ACC112 (cell line): Measurements from ENCODE around the gene FOXN3.

Experiments
- H2AFZ ChIP-seq: fragments of 200-600 bp; sonication (generic); one replicate; pipeline ENCODE4 v1.6.0; 2017; ENCODE audit warnings: antibody characterized with exemption, low read length; ENCODE audit not compliant: unreplicated experiment
- H3K27ac ChIP-seq: fragments of 200-600 bp; sonication (generic); 2 replicates; pipeline ENCODE4 v1.5.1; 2014; ENCODE audit warnings: low read depth, mild to moderate bottlenecking, antibody characterized with exemption, low read length, moderate library complexity
- H3K27me3 ChIP-seq: fragments of 200-600 bp; sonication (generic); 2 replicates; pipeline ENCODE4 v1.6.1; 2014; ENCODE audit warnings: mild to moderate bottlenecking, antibody characterized with exemption, low read length, moderate library complexity, mixed read lengths; ENCODE audit not compliant: insufficient read depth
- H3K36me3 ChIP-seq: fragments of 200-600 bp; sonication (generic); 2 replicates; pipeline ENCODE4 v1.6.1; 2016; ENCODE audit warnings: mild to moderate bottlenecking, antibody characterized with exemption, low read length, moderate library complexity, mixed read lengths; ENCODE audit not compliant: insufficient read depth
- H3K4me1 ChIP-seq: fragments of 200-600 bp; sonication (generic); one replicate; pipeline ENCODE4 v1.6.1; 2016; ENCODE audit warnings: low read length, mixed read lengths; ENCODE audit not compliant: insufficient read depth, unreplicated experiment, control insufficient read depth
- H3K4me3 ChIP-seq: fragments of 200-600 bp; sonication (generic); 2 replicates; pipeline ENCODE4 v1.5.1; 2014; ENCODE audit warnings: mild to moderate bottlenecking, low read depth, low read length
- H3K79me2 ChIP-seq: fragments of 200-600 bp; sonication (generic); one replicate; pipeline ENCODE4 v1.6.0; 2016; ENCODE audit warnings: low read length; ENCODE audit not compliant: control insufficient read depth, unreplicated experiment, insufficient read depth

FOXN3 gene

DNA sequence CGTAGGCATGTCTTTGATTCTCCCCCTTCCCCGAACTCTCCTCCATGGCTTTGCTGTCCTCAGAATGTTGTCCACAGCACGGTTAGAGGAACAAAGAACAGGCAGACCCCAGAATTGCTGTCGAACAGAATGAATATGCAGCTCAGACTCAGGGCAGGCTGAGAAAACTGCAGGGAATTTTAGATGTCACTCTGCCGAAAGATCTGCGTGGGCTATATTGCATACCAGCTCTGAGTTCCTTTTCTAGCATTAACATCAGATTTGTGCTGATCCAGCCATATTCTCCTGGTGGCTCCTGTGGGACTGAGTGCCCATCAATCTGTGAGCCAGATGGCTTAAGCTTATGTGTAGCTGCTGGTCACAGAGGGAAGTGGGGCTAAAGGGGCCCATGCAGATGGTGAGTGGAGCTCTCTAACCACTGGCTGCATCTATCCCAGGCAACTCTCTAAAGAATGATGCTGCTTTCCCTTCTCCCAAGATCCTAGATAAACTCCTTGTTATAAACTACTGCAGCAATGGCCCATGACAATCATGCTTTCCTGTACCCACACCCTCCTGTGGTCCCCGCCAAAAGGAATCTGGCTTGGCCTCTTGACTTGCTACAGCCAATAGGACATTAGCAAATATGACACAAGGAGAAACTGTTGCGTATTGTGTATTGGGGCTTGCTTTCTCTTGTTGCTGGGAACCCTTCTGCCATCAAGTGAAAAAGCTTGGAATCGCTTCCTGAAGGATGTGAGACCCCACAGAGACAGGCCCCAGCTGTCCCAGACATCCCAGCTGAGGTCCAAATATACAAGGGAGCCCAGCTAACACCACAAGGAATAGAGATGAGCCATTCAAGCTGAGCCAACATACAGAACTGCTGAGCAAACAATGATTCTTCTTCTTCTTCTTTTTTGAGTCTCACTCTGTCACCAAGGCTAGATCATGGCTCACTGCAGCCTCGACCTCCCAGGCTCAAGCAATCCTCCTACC, 101.3 kb downstream of the FOXN3 start:
- Histone ChIP-seq H3K4me3 (no peak overlapping the region), H3K36me3 (0 out of 2 replicates have a peak, but pooled peaks cover 6% of the 10 kb centered on the region), H3K79me2 (peaks cover 8% of the 10 kb centered on the region), H3K27ac (no peak overlapping the region), H3K4me1 (peaks cover 11% of the 10 kb centered on the region), H3K27me3 (no peaks in the 10 kb centered on the region), H2AFZ (no peak overlapping the region)

DNA sequence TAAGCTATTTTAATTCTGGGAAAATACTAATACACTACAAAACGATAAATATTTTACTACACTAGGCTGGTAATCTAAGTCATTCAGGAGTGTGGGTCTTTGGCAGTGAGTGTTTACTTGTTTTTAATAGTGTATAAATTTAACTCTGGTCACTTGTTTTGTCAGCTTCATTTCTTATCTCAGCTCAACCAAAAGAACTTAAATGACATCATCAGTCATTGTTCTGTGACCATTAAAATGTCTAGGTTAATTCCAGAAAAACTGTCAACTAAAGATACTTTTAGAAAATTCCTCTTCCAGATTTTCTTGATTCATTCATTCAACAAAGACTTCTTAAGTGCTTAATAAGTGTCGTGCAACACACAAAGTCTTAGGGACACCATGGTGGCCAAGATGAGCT, 102.8 kb downstream of the FOXN3 start:
- no peaks in the 10 kb centered on the region for H3K27me3 ChIP-seq
- H2AFZ ChIP-seq, result no peak overlapping the region
- 0 out of 2 replicates have a peak, but pooled peaks cover 6% of the 10 kb centered on the region for H3K36me3 ChIP-seq
- H3K27ac ChIP-seq, result no peak overlapping the region
- H3K79me2 ChIP-seq, result peaks cover 8% of the 10 kb centered on the region
- H3K4me1 ChIP-seq, result peaks cover under 1% of the 10 kb centered on the region
- no peak overlapping the region for H3K4me3 ChIP-seq

DNA sequence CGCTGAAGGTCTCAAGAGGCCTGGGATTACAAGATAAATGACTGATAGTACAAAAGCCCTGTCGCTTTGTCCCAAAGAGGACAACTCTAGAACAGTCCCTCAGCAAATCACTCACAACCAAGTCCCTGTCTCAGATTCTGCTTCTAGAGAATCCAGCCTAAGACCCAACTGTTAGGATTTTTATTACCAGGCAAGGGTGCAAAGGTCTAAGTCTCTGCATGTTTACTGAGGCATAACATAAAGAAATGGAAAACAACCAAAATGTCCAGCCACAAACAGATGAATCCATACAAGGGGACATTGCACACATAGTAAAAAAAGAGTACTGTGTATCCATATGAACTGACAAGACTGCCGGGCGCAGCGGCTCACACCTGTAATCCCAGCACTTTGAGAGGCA, 104.1 kb downstream of the FOXN3 start:
- H3K36me3 ChIP-seq, result 0 out of 2 replicates have a peak, but pooled peaks cover 6% of the 10 kb centered on the region
- peaks cover 12% of the 10 kb centered on the region for H3K4me1 ChIP-seq
- peaks cover 2% of the 10 kb centered on the region for H3K79me2 ChIP-seq
- no peak overlapping the region for H3K4me3 ChIP-seq
- H2AFZ ChIP-seq, result no peak overlapping the region
- no peak overlapping the region for H3K27ac ChIP-seq
- no peaks in the 10 kb centered on the region for H3K27me3 ChIP-seq

DNA sequence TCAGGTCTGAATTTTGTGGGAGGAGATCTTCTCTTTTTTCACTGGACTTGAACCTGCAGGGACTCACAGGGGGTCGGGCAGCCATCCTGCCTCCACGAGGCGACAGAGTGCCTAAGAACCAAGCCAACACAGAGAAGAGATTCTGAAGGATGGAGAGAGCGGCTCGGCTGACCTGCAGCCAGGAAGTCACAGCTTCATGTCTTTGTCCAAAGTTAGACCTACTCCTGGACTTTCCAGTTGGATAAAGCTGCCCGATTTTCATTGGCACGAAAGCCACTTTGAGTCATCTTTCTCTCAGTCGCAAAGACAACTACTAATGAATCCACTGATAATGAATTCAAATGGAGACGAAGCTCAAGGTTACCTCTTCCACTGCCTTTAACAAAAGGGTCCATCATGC, 106.8 kb downstream of the FOXN3 start:
- Histone ChIP-seq H3K27me3 (no peaks in the 10 kb centered on the region), H3K79me2 (peaks cover 2% of the 10 kb centered on the region), H2AFZ (no peak overlapping the region), H3K36me3 (0 out of 2 replicates have a peak, but pooled peaks cover 4% of the 10 kb centered on the region), H3K4me1 (peaks cover 20% of the 10 kb centered on the region), H3K4me3 (no peak overlapping the region), H3K27ac (no peak overlapping the region)

DNA sequence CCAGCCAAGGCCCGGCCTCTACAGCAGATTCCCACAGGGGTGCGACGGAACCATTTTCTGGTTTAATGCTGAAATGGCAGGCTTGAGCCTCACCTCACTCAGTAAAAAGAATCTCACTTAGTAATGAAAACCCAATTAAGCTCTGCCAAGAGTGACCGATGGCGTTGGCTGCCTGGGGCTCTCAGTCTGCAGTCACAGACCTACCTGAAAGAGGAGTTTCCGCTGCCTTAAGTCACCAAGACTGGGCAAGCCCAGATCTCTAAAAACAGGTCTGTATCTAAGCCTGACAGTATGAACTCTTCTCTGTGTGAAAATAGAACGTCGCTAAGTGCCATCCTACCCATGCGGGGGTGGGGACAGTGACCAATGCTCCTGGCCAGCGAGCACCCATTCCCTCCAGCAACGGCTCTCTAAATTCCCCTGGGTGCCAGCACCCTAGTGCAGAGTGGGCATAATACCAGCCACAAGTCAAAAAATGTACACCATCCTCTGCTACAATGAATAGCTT, 107.3 kb downstream of the FOXN3 start:
- Histone ChIP-seq H3K27me3 (no peaks in the 10 kb centered on the region), H3K4me1 (peaks cover 24% of the 10 kb centered on the region), H3K27ac (no peak overlapping the region), H3K4me3 (no peak overlapping the region), H2AFZ (no peak overlapping the region), H3K36me3 (no peaks in the 10 kb centered on the region), H3K79me2 (peaks cover 2% of the 10 kb centered on the region)

DNA sequence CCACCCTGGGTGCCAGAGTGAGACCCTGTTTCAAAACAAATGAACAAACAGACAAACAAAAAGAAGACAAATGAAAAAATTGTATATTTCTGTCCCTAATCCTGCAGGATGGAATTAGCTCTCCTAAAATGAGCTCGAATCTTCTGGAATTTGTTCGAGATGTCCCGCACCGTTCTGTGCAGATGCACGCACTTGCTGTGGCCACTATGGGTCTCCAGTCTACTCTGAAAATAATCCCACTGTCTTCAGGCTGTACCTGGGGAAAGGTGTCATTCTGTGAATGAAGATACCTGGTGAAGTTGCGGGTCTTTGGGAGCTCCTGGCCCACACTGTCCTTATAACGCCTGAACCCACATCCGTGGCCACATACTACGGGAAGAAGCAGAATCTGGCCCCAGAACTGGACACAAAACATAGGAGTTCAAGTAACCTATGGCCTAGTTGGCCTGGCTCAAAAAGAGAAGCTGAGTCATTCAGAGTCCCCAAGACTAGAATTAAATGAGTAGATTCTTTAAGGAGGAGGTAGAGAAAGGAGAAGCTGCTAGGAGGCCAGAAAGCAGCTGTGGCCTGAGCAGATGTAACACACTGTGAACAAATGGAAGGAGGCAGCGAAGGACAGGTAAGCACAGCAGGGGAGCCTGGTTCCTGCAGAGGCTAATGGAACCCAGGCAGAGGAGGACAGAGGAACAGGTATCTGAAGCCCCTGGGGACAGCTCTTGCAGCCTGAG, 108.6 kb downstream of the FOXN3 start:
- Histone ChIP-seq H3K79me2 (peaks cover 2% of the 10 kb centered on the region), H3K27me3 (no peaks in the 10 kb centered on the region), H3K36me3 (no peaks in the 10 kb centered on the region), H3K27ac (no peak overlapping the region), H2AFZ (no peak overlapping the region), H3K4me1 (peaks cover 37% of the 10 kb centered on the region), H3K4me3 (no peak overlapping the region)

DNA sequence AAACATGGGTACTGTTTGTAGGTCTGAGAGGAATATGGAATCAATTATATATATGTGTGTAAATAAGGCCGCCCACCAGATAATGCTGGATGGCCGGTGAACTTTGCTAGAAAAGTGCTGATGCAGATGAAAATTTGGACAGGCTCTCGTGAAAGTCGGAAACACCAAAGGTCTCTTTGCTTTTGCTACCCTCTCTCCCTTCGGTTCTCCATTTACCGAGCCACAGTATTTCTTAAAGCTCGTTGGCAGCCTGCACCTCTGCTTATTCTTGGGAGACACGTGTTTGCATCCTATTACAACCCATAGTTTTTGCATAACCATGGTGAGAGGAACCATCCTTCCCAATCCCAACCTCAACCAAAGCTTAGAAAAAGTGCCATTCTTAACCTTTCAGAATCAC, 109.6 kb downstream of the FOXN3 start:
- no peaks in the 10 kb centered on the region for H3K27me3 ChIP-seq
- H3K79me2 ChIP-seq, result no peaks in the 10 kb centered on the region
- no peak overlapping the region for H3K4me3 ChIP-seq
- no peak overlapping the region for H2AFZ ChIP-seq
- no peak overlapping the region for H3K27ac ChIP-seq
- no peaks in the 10 kb centered on the region for H3K36me3 ChIP-seq
- peaks cover 47% of the 10 kb centered on the region for H3K4me1 ChIP-seq

GRCh38 chr14:89304972-89305703, 111.9 kb downstream of the FOXN3 start:
- Histone ChIP-seq H3K79me2 (peaks cover 5% of the 10 kb centered on the region), H3K4me1 (peaks cover 54% of the 10 kb centered on the region), H3K36me3 (no peaks in the 10 kb centered on the region), H2AFZ (peak overlapping the region; percentile 85), H3K27me3 (no peaks in the 10 kb centered on the region), H3K4me3 (peak overlapping the region; percentile 62), H3K27ac (peak overlapping the region; percentile 96)

DNA sequence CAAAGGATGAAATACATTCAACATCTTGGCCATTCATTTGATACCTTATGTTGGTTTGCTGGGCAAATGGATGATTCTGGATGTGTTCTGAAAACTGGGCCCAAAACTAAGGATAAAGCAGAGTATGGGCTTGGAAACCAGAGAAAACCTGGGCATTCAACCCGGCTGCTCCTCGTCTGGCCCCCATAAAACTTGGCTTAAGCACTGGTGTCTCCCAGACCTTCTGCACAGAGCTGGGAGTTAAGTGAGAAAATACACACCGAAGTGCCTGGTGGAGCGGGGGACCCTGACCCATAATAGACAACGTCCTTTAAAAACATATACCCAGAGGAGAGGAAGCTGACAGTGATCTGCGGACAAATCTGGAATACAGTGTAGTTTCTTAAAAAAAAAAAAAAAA, 112.5 kb downstream of the FOXN3 start:
- Histone ChIP-seq H3K4me3 (peak overlapping the region; percentile 74), H3K27me3 (no peaks in the 10 kb centered on the region), H3K36me3 (no peaks in the 10 kb centered on the region), H3K79me2 (peaks cover 5% of the 10 kb centered on the region), H3K27ac (peak overlapping the region; percentile 96), H3K4me1 (peaks cover 54% of the 10 kb centered on the region), H2AFZ (no peak overlapping the region)
